OCI-LY3 (cell line): ENCODE results near the gene ID3.

Experiments used
- H2AFZ ChIP-seq: fragments of 200-600, 300-600 bp; shearing (Covaris generic); 2 replicates; pipeline ENCODE4 v1.6.0; 2014; ENCODE audit warnings: antibody characterized with exemption, low read depth, low read length
- H3K27ac ChIP-seq: fragments of 200-600, 300-600 bp; sonication (generic); 2 replicates; pipeline ENCODE4 v1.5.1; 2014; ENCODE audit warnings: mild to moderate bottlenecking, low read length, moderate library complexity, mixed read lengths
- H3K27me3 ChIP-seq: fragments of 200-600, 300-600 bp; sonication (generic); 2 replicates; pipeline ENCODE4 v1.6.1; 2014; ENCODE audit warnings: low read depth, low read length, mixed read lengths
- H3K36me3 ChIP-seq: fragments of 200-600, 300-600 bp; sonication (generic); replicated peaks from 2 replicates; pipeline ENCODE3; 2014; ENCODE audit warnings: low read depth, low read length, mixed read lengths
- H3K4me1 ChIP-seq: fragments of 300-600, 200-600 bp; sonication (generic); 2 replicates; pipeline ENCODE4 v1.6.1; 2014; ENCODE audit warnings: low read length, mixed read lengths
- H3K4me2 ChIP-seq: fragments of 200-600, 300-600 bp; sonication (generic); 2 replicates; pipeline ENCODE4 v1.6.1; 2014; ENCODE audit warnings: low read length, mixed read lengths
- H3K4me3 ChIP-seq: fragments of 300-600, 200-600 bp; sonication (generic); 2 replicates; pipeline ENCODE4 v1.5.1; 2014; ENCODE audit warnings: antibody characterized with exemption, mild to moderate bottlenecking, low read length, moderate library complexity
- H3K79me2 ChIP-seq: fragments of 300-600, 200-600 bp; shearing (Covaris generic); 2 replicates; pipeline ENCODE4 v1.6.1; 2014; ENCODE audit warnings: mild to moderate bottlenecking, low read length, mixed read lengths
- H3K9ac ChIP-seq: fragments of 300-600, 200-600 bp; shearing (Covaris generic); 2 replicates; pipeline ENCODE4 v1.6.0; 2014; ENCODE audit warnings: mild to moderate bottlenecking, low read length, moderate library complexity
- H3K9me3 ChIP-seq: fragments of 200-600, 300-600 bp; shearing (Covaris generic); 2 replicates; pipeline ENCODE4 v1.6.1; 2014; ENCODE audit warnings: low read length, mixed read lengths; ENCODE audit not compliant: insufficient read depth
- H4K20me1 ChIP-seq: fragments of 200-600, 300-600 bp; sonication (generic); 2 replicates; pipeline ENCODE4 v1.6.1; 2016; ENCODE audit warnings: low read length, mixed read lengths; ENCODE audit not compliant: insufficient read depth
- EZH2phosphoT487 ChIP-seq: fragments of 200-600 bp; shearing (Covaris generic); IDR thresholded peaks from 2 replicates; pipeline ENCODE4 v1.6.1; 2018; ENCODE audit warnings: antibody characterized with exemption, mixed run types, low read depth
- TF ChIP-seq, protein P1 (sequence below): fragments of 200-600, 300-600 bp; sonication (generic); IDR thresholded peaks from 2 replicates; pipeline ENCODE4 v1.5.1; 2014; ENCODE audit warnings: antibody characterized with exemption, low read length, low read depth

Gene ID3

GRCh38 chr1:23539698-23540266, 19.5 kb downstream of the ID3 start:
- peaks cover 3% of the 10 kb centered on the region; the same call in 1 of the 2 replicates for H3K4me1 ChIP-seq
- peak overlapping the region; percentile 74; the same call in 1 of the 2 replicates for H2AFZ ChIP-seq
- H3K27me3 ChIP-seq: no peaks in the 10 kb centered on the region
- peak overlapping the region; percentile 76 for H3K4me3 ChIP-seq
- H3K9me3 ChIP-seq: no peaks in the 10 kb centered on the region
- H3K79me2 ChIP-seq: no peaks in the 10 kb centered on the region
- H3K27ac ChIP-seq: no peak overlapping the region
- no peak for TF ChIP-seq EZH2phosphoT487
- TF ChIP-seq, protein P1, sequence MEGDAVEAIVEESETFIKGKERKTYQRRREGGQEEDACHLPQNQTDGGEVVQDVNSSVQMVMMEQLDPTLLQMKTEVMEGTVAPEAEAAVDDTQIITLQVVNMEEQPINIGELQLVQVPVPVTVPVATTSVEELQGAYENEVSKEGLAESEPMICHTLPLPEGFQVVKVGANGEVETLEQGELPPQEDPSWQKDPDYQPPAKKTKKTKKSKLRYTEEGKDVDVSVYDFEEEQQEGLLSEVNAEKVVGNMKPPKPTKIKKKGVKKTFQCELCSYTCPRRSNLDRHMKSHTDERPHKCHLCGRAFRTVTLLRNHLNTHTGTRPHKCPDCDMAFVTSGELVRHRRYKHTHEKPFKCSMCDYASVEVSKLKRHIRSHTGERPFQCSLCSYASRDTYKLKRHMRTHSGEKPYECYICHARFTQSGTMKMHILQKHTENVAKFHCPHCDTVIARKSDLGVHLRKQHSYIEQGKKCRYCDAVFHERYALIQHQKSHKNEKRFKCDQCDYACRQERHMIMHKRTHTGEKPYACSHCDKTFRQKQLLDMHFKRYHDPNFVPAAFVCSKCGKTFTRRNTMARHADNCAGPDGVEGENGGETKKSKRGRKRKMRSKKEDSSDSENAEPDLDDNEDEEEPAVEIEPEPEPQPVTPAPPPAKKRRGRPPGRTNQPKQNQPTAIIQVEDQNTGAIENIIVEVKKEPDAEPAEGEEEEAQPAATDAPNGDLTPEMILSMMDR: peak; percentile 85
- no peaks in the 10 kb centered on the region for H3K36me3 ChIP-seq
- H3K9ac ChIP-seq: peak overlapping the region; percentile 45; the same call in 1 of the 2 replicates
- H3K4me2 ChIP-seq: peak overlapping the region; percentile 56
- no peaks in the 10 kb centered on the region for H4K20me1 ChIP-seq

GRCh38 chr1:23537296-23537973, 21.9 kb downstream of the ID3 start:
- Histone ChIP-seq H4K20me1 (no peaks in the 10 kb centered on the region), H3K9me3 (no peaks in the 10 kb centered on the region), H3K79me2 (no peaks in the 10 kb centered on the region), H3K4me1 (peaks cover 19% of the 10 kb centered on the region), H3K36me3 (no peaks in the 10 kb centered on the region), H3K9ac (no peak overlapping the region), H2AFZ (no peak overlapping the region), H3K4me2 (no peak overlapping the region), H3K27ac (no peak overlapping the region), H3K27me3 (no peaks in the 10 kb centered on the region), H3K4me3 (no peak overlapping the region)
- TF ChIP-seq, protein P1: no peak
- TF ChIP-seq EZH2phosphoT487: no peak

DNA sequence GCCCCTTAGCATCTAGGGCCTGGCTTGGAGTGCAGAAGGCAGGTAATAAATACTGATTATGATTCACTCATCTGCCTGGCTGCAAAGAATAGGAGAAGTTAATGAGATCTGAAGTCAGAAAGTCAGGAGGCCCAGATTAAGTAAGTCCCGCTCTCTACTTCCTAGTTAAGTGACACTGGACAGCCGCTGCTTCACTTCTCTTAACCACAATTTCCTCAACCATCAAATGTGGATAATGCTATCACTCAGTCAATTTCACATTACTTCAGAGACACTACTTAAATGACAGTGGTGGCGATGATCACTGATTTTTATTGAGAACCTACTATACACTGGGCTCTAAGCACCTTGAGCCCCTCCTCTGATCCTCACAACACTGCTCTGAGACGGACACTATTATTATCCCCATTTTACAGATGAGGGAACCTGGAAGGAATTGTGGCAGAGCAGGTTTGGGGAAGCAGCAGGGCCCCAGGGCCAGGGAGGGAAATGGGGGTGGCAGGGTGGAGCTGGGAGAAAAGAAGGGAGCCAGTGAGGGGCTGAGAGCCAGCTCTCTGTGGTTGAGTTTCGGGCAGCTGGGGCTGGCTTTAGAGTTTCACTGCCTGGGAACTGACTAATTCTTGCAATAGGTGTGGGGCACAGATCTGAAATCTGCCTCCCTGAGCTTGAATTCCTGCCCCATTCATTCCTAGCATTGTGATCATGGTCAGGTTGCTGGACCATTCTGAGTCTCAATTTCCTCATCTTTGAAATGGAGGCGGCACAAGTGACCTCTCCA, 25.9 kb downstream of the ID3 start:
- Histone ChIP-seq H3K36me3 (no peaks in the 10 kb centered on the region), H3K27ac (no peak overlapping the region), H3K4me1 (peaks cover 49% of the 10 kb centered on the region), H3K79me2 (peaks cover 15% of the 10 kb centered on the region), H3K9ac (peak overlapping the region; percentile 29; the same call in 1 of the 2 replicates), H3K4me3 (peak overlapping the region; percentile 31; the same call in 1 of the 2 replicates), H2AFZ (no peak overlapping the region), H3K4me2 (peak overlapping the region; percentile 69), H3K9me3 (no peaks in the 10 kb centered on the region), H3K27me3 (no peaks in the 10 kb centered on the region), H4K20me1 (no peaks in the 10 kb centered on the region)
- TF ChIP-seq, protein P1: no peak
- no peak for TF ChIP-seq EZH2phosphoT487
